ENCODE results near the gene SMAD7.

Gene SMAD7

DNA sequence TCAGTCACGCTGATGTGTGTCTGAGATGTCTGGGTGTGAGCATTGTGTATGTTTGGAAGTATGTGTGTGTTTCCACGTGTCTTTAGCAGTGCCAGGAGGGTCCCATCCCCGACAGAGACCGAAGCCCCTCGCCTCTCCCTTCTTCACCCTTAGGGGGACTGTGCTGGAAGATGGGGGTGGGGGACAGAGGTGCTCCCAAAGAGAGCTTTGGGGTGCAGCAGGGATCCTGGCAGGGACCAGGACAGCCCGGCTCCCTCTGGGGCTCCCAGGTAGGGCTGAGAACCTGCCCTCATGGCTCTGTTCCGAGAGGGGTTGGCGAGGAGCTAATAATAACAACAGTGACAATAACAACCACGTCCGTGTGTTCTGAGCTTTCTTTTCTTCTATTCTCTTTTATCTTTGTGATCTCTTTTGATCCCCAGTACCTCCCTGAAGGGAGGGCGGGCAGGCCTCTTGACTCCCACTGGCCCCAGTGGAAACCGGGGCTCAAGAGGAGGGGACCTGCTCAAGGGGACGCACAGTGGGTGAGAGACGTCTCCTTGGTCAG, 57.6 kb downstream of the SMAD7 start:
- Histone ChIP-seq H4K5ac (ENCODE audit: low read length) (no peak overlapping the region), H3K18ac (ENCODE audit: low read length) (no peak overlapping the region), H2AK5ac (ENCODE audit: low read length) (no peak overlapping the region), H2BK5ac (ENCODE audit: low read length) (no peak overlapping the region), H3K23ac (ENCODE audit: low read length) (no peak overlapping the region), H3K79me1 (ENCODE audit: low read length) (no peaks in the 10 kb centered on the region), H3K27me3 (ENCODE audit: insufficient read depth, low read length, poor library complexity) (no peaks in the 10 kb centered on the region), H2BK120ac (ENCODE audit: low read depth, low read length) (no peak overlapping the region), H3K4ac (ENCODE audit: low read depth, low read length) (no peak overlapping the region), H3K27ac (ENCODE audit: low read depth, low read length) (no peak overlapping the region), H3K79me2 (ENCODE audit: control insufficient read depth, insufficient read depth, low read length) (no peaks in the 10 kb centered on the region), H3K4me1 (ENCODE audit: control insufficient read depth, low read depth, low read length) (peaks cover 3% of the 10 kb centered on the region), H3K4me2 (ENCODE audit: low read length) (no peak overlapping the region), H2BK15ac (replicated peaks; ENCODE audit: low read depth) (no peak overlapping the region), H3K36me3 (ENCODE audit: control insufficient read depth, insufficient read depth, low read length) (no peaks in the 10 kb centered on the region), H3K9ac (ENCODE audit: low read length) (no peak overlapping the region), H3K56ac (ENCODE audit: low read length) (no peak overlapping the region), H3K4me3 (ENCODE audit: low read length) (no peak overlapping the region), H4K8ac (ENCODE audit: low read depth, low read length) (no peak overlapping the region)
- no CpG with 5 or more reads among the region's 14 CpGs for WGBS (ENCODE audit: extremely low coverage, insufficient coverage, low lambda C conversion rate)
- DNase-seq = no peak

DNA sequence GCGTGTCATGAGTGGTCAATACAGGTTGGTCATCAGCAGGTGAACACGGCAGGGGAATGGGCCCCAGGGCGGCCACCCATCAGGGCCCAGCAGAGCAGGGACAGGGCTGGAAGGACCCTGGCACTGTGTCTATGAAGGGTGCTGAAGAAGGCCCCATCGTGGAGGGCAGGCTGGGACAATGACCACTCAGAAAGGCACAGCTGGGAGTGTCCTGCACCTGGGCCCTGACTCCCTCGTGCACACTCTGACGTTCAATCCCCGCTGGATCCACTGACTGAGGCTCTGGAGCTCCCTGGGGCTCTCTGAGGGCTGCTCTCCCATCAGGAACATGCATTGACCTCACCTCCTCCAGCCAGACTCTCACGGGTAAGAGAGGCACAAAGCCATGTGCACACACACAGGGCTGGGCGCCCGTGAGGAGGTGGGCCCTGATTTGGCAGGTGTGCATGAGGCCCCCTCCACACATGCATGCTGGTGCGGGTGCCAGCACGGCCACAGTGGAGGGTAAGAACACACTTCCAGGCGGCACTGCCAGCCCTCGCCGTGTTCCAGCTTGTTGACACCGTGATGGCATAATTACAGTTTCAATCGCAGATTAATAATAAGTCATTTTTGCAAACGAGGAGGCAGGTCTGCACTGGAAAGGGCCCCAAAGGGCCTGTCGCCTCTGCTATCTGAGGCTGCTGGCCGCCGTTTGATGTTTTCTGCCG, 58.5 kb downstream of the SMAD7 start:
- no peaks in the 10 kb centered on the region for H3K27me3 ChIP-seq (ENCODE audit: insufficient read depth, low read length, poor library complexity)
- H3K79me1 ChIP-seq (ENCODE audit: low read length) = no peaks in the 10 kb centered on the region
- no peak overlapping the region for H2BK5ac ChIP-seq (ENCODE audit: low read length)
- H3K36me3 ChIP-seq (ENCODE audit: control insufficient read depth, insufficient read depth, low read length) = no peaks in the 10 kb centered on the region
- no peak for DNase-seq
- H3K18ac ChIP-seq (ENCODE audit: low read length) = no peak overlapping the region
- no peak overlapping the region for H3K56ac ChIP-seq (ENCODE audit: low read length)
- H2BK120ac ChIP-seq (ENCODE audit: low read depth, low read length) = no peak overlapping the region
- no CpG with 5 or more reads among the region's 22 CpGs for WGBS (ENCODE audit: extremely low coverage, insufficient coverage, low lambda C conversion rate)
- H2AK5ac ChIP-seq (ENCODE audit: low read length) = no peak overlapping the region
- H4K5ac ChIP-seq (ENCODE audit: low read length) = no peak overlapping the region
- H3K23ac ChIP-seq (ENCODE audit: low read length) = no peak overlapping the region
- H3K4ac ChIP-seq (ENCODE audit: low read depth, low read length) = no peak overlapping the region
- no peak overlapping the region for H3K9ac ChIP-seq (ENCODE audit: low read length)
- no peak overlapping the region for H3K4me2 ChIP-seq (ENCODE audit: low read length)
- no peak overlapping the region for H3K27ac ChIP-seq (ENCODE audit: low read depth, low read length)
- H3K79me2 ChIP-seq (ENCODE audit: control insufficient read depth, insufficient read depth, low read length) = no peaks in the 10 kb centered on the region
- H4K8ac ChIP-seq (ENCODE audit: low read depth, low read length) = no peak overlapping the region
- H3K4me3 ChIP-seq (ENCODE audit: low read length) = no peak overlapping the region
- H3K4me1 ChIP-seq (ENCODE audit: control insufficient read depth, low read depth, low read length) = peaks cover 3% of the 10 kb centered on the region
- H2BK15ac ChIP-seq (replicated peaks; ENCODE audit: low read depth) = no peak overlapping the region

DNA sequence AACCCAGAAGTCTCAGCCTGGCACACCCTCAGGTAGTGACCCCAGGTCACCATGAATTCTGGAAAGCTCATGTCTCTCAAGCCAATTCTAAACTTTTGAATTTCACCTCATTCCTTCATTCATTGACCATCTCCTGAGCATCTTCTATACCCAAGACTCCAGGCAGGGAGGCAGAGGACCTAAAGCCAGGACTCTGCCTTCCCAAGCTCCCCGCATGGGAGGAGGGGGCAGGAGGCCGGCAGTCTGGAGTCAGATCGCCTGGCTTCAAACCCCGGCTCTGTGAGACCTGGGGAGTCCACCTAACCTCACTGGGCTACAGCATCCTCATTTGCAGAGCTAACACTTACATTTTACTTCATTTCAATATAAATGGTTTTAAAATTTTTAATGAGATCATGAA, 59.0 kb downstream of the SMAD7 start:
- H2BK120ac ChIP-seq (ENCODE audit: low read depth, low read length) = no peak overlapping the region
- no peak overlapping the region for H3K23ac ChIP-seq (ENCODE audit: low read length)
- H3K79me2 ChIP-seq (ENCODE audit: control insufficient read depth, insufficient read depth, low read length) = no peaks in the 10 kb centered on the region
- H2BK15ac ChIP-seq (replicated peaks; ENCODE audit: low read depth) = no peak overlapping the region
- H3K4me1 ChIP-seq (ENCODE audit: control insufficient read depth, low read depth, low read length) = peaks cover 3% of the 10 kb centered on the region
- H3K56ac ChIP-seq (ENCODE audit: low read length) = no peak overlapping the region
- H3K4me2 ChIP-seq (ENCODE audit: low read length) = no peak overlapping the region
- no peak overlapping the region for H2BK5ac ChIP-seq (ENCODE audit: low read length)
- no peak overlapping the region for H3K18ac ChIP-seq (ENCODE audit: low read length)
- WGBS (ENCODE audit: extremely low coverage, insufficient coverage, low lambda C conversion rate) = no CpG with 5 or more reads among the region's 4 CpGs
- no peak overlapping the region for H4K8ac ChIP-seq (ENCODE audit: low read depth, low read length)
- H3K27ac ChIP-seq (ENCODE audit: low read depth, low read length) = no peak overlapping the region
- H4K5ac ChIP-seq (ENCODE audit: low read length) = no peak overlapping the region
- H2AK5ac ChIP-seq (ENCODE audit: low read length) = no peak overlapping the region
- no peak for DNase-seq
- H3K9ac ChIP-seq (ENCODE audit: low read length) = no peak overlapping the region
- H3K79me1 ChIP-seq (ENCODE audit: low read length) = no peaks in the 10 kb centered on the region
- no peaks in the 10 kb centered on the region for H3K36me3 ChIP-seq (ENCODE audit: control insufficient read depth, insufficient read depth, low read length)
- no peak overlapping the region for H3K4me3 ChIP-seq (ENCODE audit: low read length)
- H3K27me3 ChIP-seq (ENCODE audit: insufficient read depth, low read length, poor library complexity) = no peaks in the 10 kb centered on the region
- no peak overlapping the region for H3K4ac ChIP-seq (ENCODE audit: low read depth, low read length)

DNA sequence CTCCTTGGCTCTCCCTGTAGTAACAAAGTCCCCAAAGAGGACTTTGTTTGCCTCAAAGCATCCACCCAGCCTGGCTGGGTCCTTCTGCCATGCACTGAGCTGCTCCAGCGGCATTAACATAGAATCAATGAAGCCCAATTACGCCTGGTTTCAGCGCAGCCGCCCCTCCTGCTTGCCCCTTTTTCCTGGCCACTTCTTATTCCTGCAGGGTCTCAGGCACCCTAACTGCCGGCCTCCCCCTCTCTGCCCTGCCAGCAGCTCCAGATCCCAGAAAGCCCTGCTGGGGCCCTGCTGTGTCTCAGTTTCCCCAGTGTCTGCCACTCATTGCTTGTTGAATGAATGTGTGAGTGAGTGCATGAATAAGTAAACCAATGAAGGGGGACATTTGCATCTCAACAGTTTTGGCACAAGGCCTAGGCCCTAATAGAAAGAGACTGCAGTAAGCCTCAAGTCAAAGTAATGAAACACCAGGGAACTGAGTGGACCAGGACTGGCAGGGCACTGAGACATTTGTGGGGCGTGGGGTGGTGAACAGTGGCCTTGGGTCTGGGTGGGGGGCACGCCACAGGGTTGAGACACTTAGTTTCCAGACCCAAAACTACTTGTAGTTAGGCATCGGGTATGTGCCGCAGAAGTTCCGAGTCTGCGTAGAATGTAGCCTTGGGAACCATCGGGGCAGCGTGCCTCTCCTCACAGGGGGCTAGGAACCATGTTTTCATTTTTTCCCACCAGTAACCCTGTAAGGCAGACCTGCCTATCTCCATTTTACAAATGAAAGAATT, 60.6 kb downstream of the SMAD7 start:
- WGBS (ENCODE audit: extremely low coverage, insufficient coverage, low lambda C conversion rate) = no CpG with 5 or more reads among the region's 13 CpGs
- H3K9ac ChIP-seq (ENCODE audit: low read length) = no peak overlapping the region

DNA sequence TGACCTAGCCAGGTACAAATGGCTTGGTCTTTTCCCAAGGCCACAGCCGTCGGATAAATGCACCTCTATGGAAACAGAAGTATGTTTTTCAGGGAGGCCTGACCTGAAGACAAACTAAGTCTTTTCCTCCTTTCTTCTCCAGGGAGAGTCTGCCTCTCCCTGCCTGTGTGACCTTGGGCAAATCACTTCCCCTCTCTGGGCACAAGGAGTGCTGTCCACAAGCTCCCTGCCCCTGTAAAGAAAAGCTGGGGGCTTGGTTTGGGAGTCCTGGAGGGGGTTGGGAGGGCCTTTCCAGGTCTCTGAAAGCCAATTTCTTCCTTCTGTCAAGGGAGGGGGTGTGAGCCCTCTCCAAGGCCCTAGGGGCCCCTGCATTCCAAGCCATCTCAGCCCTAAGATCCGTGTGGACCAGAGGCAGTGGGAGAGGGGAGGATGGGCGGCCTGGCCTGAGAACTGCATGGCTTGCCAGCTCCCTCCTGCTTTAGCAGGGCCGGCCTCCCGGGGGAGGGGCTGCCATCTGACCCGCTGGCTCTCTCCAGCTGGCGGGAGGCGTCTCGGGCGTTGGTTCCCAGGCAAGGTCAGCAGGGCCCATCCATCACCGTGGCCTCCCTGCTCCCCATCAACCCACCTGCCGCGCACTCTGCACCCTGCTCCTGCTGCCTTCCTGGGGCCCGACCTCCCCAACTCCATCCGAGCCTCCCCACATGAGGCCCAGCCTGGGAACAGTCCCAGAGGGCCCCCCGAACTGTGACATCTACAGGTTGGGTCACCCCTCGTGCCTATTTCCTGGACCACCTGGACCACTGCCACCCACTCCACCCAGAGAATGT, 61.4 kb downstream of the SMAD7 start:
- Histone ChIP-seq H3K36me3 (ENCODE audit: control insufficient read depth, insufficient read depth, low read length) (no peaks in the 10 kb centered on the region), H2BK120ac (ENCODE audit: low read depth, low read length) (no peak overlapping the region), H4K8ac (ENCODE audit: low read depth, low read length) (no peak overlapping the region), H3K4ac (ENCODE audit: low read depth, low read length) (no peak overlapping the region), H3K4me2 (ENCODE audit: low read length) (no peak overlapping the region), H3K27me3 (ENCODE audit: insufficient read depth, low read length, poor library complexity) (no peaks in the 10 kb centered on the region), H4K5ac (ENCODE audit: low read length) (no peak overlapping the region), H3K56ac (ENCODE audit: low read length) (peak overlapping the region; percentile 60), H2AK5ac (ENCODE audit: low read length) (no peak overlapping the region), H3K9ac (ENCODE audit: low read length) (no peak overlapping the region), H3K18ac (ENCODE audit: low read length) (no peak overlapping the region), H2BK15ac (replicated peaks; ENCODE audit: low read depth) (no peak overlapping the region), H3K4me3 (ENCODE audit: low read length) (no peak overlapping the region), H3K79me2 (ENCODE audit: control insufficient read depth, insufficient read depth, low read length) (no peaks in the 10 kb centered on the region), H3K23ac (ENCODE audit: low read length) (no peak overlapping the region), H3K4me1 (ENCODE audit: control insufficient read depth, low read depth, low read length) (peaks cover 3% of the 10 kb centered on the region), H3K27ac (ENCODE audit: low read depth, low read length) (no peak overlapping the region), H2BK5ac (ENCODE audit: low read length) (no peak overlapping the region), H3K79me1 (ENCODE audit: low read length) (no peaks in the 10 kb centered on the region)
- DNase-seq = peak; percentile 72
- no CpG with 5 or more reads among the region's 18 CpGs for WGBS (ENCODE audit: extremely low coverage, insufficient coverage, low lambda C conversion rate)

More for the DNA sequence above, 60.6 kb downstream of the SMAD7 start:
- H2BK120ac ChIP-seq (ENCODE audit: low read depth, low read length) = no peak overlapping the region
- H3K4me2 ChIP-seq (ENCODE audit: low read length) = no peak overlapping the region
- no peak for DNase-seq
- no peaks in the 10 kb centered on the region for H3K79me1 ChIP-seq (ENCODE audit: low read length)
- H3K27me3 ChIP-seq (ENCODE audit: insufficient read depth, low read length, poor library complexity) = no peaks in the 10 kb centered on the region
- no peak overlapping the region for H4K5ac ChIP-seq (ENCODE audit: low read length)
- H3K18ac ChIP-seq (ENCODE audit: low read length) = no peak overlapping the region
- H3K36me3 ChIP-seq (ENCODE audit: control insufficient read depth, insufficient read depth, low read length) = no peaks in the 10 kb centered on the region
- peak overlapping the region; percentile 56 for H3K56ac ChIP-seq (ENCODE audit: low read length)
- no peak overlapping the region for H3K23ac ChIP-seq (ENCODE audit: low read length)
- no peak overlapping the region for H2AK5ac ChIP-seq (ENCODE audit: low read length)
- H3K79me2 ChIP-seq (ENCODE audit: control insufficient read depth, insufficient read depth, low read length) = no peaks in the 10 kb centered on the region
- H3K4ac ChIP-seq (ENCODE audit: low read depth, low read length) = no peak overlapping the region
- no peak overlapping the region for H2BK15ac ChIP-seq (replicated peaks; ENCODE audit: low read depth)
- no peak overlapping the region for H2BK5ac ChIP-seq (ENCODE audit: low read length)
- no peak overlapping the region for H3K4me3 ChIP-seq (ENCODE audit: low read length)
- no peak overlapping the region for H4K8ac ChIP-seq (ENCODE audit: low read depth, low read length)
- peaks cover 3% of the 10 kb centered on the region for H3K4me1 ChIP-seq (ENCODE audit: control insufficient read depth, low read depth, low read length)
- no peak overlapping the region for H3K27ac ChIP-seq (ENCODE audit: low read depth, low read length)
